LNCAP (cell line): Measurements from ENCODE around the gene SLC5A7.

Experiments used
- CTCF ChIP-seq: fragments of 450-650 bp; IDR thresholded peaks from 2 replicates; pipeline ENCODE4 v1.5.1; 2017; ENCODE audit warnings: mild to moderate bottlenecking

Gene SLC5A7

DNA sequence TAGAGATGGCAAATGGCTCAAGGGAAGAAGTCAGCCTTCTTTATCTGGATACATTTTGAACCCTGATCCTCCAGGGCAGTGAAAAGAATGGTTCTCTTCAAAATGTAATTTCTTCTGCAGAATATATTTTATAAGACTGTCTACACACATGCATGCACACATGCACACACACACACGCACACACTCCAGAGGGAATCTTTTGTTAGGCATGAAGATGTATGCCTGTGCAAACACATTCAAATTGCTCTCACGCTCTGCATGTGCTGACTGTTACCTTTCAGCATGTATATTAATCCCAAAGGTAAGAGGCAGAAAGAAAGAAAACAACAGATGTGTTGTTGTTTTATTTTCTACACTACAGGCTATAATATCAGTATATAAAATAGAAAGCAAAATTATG, 43.2 kb downstream of the SLC5A7 start:
- TF ChIP-seq CTCF, result no peak

DNA sequence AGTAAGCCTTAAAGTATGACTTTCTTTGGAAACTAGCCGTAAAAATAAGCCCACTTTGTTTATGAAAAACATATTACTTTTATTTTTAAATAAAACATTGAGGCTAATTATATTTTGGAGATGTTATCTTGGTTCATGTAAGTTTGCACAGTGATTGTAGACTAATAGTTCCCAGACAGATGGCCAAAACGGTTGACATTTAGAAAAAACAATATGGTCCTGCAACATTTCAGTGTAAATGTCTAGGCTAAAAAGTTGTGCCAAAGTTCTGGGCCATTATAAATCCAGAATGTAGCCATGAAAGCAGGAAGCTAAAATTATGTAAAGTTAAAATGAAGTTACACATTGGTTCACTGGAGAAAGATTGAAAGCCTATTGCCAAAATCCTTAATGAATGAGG, 43.6 kb downstream of the SLC5A7 start:
- TF ChIP-seq CTCF, result no peak

DNA sequence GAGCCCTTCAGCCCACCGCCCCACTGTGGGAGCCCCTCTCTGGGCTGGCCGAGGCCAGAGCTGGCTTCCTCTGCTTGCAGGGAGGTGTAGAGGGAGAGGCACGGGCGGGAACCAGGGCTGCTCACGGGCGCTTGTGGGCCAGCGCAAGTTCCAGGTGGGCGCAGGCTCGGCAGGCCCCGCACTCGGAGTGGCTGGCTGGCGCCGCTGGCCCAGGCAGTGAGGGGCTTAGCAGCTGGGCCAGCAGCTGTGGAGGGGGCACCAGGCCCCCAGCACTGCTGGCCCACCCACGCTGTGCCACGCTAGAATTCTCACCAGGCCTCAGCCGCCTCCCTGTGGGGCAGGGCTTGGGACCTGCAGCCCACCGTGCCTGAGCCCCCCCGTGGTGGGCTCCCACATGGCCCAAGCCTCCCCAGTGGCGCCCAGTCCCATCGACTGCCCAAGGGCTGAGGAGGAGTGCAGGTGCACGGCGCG, 45.2 kb downstream of the SLC5A7 start:
- no peak for TF ChIP-seq CTCF

DNA sequence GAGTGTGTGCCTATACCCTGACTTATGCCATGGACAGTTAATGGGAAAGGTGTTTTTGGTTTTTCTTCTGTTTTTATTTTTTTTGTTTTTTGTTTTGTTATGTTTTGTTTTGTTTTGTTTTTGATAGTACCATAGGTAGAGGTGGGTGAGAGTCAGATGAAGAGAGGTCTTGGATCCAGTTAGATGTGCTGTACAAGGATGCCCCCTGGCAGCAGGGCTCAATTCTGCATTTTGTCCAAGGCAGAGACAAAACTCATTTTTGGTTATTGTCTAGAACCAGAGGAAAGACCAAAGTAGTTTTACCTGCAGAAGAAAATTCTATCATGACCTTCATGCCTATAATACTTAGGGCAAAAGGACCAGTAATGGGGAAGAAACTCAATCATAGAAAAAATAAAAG, 48.5 kb downstream of the SLC5A7 start:
- no peak; the same call in 1 of the 2 replicates for TF ChIP-seq CTCF

DNA sequence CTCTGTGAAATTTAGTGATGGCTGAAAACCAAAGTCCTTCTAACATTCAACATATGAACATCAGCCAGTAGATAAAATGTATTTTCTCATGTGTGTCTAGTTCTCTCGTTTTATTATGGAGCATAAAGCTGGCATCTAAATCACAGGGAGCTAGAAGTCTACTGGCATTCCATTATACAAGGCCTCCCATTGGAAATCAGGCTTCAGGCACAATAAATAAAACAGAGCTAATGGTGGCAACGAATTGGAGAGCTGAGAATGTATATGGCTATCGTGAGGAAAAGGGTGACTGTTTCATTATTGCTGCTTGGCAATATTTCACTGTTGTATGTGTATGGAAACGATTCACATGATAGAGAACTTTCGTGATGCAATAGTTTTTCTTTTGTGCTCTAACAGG, 62.4 kb downstream of the SLC5A7 start:
- TF ChIP-seq CTCF, result no peak

GRCh38 chr2:108058576-108059137, 72.3 kb downstream of the SLC5A7 start:
- no peak for TF ChIP-seq CTCF

- no peak for TF ChIP-seq CTCF
Observed at GRCh38 chr2:108061439-108062042, 75.2 kb downstream of the SLC5A7 start.
